ENCODE results near the gene FRK.

- no peak for TF ChIP-seq CTCF (IDR thresholded peaks at IDR 0.05)
- no peak for TF ChIP-seq POLR2A (IDR thresholded peaks at IDR 0.05)
Measured at GRCh38 chr6:116083052-116083451, 22.4 kb upstream of the FRK start.

Data from lower leg skin (tissue), 3 donors.